ENCODE data around the gene PHACTR1.

PHACTR1 gene

GRCh38 chr6:13172291-13172690, 455.7 kb downstream of the PHACTR1 start:
- no peak for DNase-seq

- DNase-seq = no peak
Measured at GRCh38 chr6:13175087-13175486, 458.5 kb downstream of the PHACTR1 start.

GRCh38 chr6:13175759-13176158, 459.2 kb downstream of the PHACTR1 start:
- no peak for DNase-seq

GRCh38 chr6:13177664-13178063, 461.1 kb downstream of the PHACTR1 start:
- DNase-seq = no peak

- no peak for DNase-seq
Measured at GRCh38 chr6:13178107-13178506, 461.5 kb downstream of the PHACTR1 start.

GRCh38 chr6:13180538-13180937, 464.0 kb downstream of the PHACTR1 start:
- no peak for DNase-seq

- no peak for DNase-seq
Measured at GRCh38 chr6:13181393-13181792, 464.8 kb downstream of the PHACTR1 start.

- DNase-seq = no peak
Measured at GRCh38 chr6:13183415-13184088, 467.0 kb downstream of the PHACTR1 start.

- no peak for DNase-seq
Measured at GRCh38 chr6:13184089-13184468, 467.5 kb downstream of the PHACTR1 start.

- DNase-seq = no peak
Measured at GRCh38 chr6:13184547-13184946, 468.0 kb downstream of the PHACTR1 start.

- DNase-seq = no peak
Measured at GRCh38 chr6:13186861-13187260, 470.3 kb downstream of the PHACTR1 start.

GRCh38 chr6:13187692-13188091, 471.1 kb downstream of the PHACTR1 start:
- DNase-seq = no peak

- DNase-seq = no peak
Measured at GRCh38 chr6:13188306-13188705, 471.7 kb downstream of the PHACTR1 start.

GRCh38 chr6:13189710-13190109, 473.1 kb downstream of the PHACTR1 start:
- no peak for DNase-seq

GRCh38 chr6:13190376-13190775, 473.8 kb downstream of the PHACTR1 start:
- DNase-seq = no peak

- no peak for DNase-seq
Measured at GRCh38 chr6:13191461-13191860, 474.9 kb downstream of the PHACTR1 start.

GRCh38 chr6:13194852-13195251, 478.3 kb downstream of the PHACTR1 start:
- no peak for DNase-seq

GRCh38 chr6:13195803-13196202, 479.2 kb downstream of the PHACTR1 start:
- no peak for DNase-seq

GRCh38 chr6:13198168-13198567, 481.6 kb downstream of the PHACTR1 start:
- no peak for DNase-seq

GRCh38 chr6:13201336-13201735, 484.8 kb downstream of the PHACTR1 start:
- no peak for DNase-seq

GRCh38 chr6:13203145-13203544, 486.6 kb downstream of the PHACTR1 start:
- DNase-seq = no peak

- no peak for DNase-seq
Measured at GRCh38 chr6:13205106-13205505, 488.5 kb downstream of the PHACTR1 start.

- DNase-seq = no peak
Measured at GRCh38 chr6:13212096-13212495, 495.5 kb downstream of the PHACTR1 start.

- DNase-seq = no peak
Measured at GRCh38 chr6:13212538-13212937, 496.0 kb downstream of the PHACTR1 start.

GRCh38 chr6:13215390-13215789, 498.8 kb downstream of the PHACTR1 start:
- no peak for DNase-seq
